Ishikawa (cell line): ENCODE results near the gene ZNF774.

ENCODE experiments used
- CEBPB ChIP-seq: IDR thresholded peaks from 2 replicates; pipeline ENCODE4 v1.6.1; 2012
- CREB1 ChIP-seq: IDR thresholded peaks from 2 replicates; pipeline ENCODE4 v1.6.1; 2012; ENCODE audit warnings: low read depth
- EP300 ChIP-seq: IDR thresholded peaks from 2 replicates; pipeline ENCODE4 v1.6.1; 2012; ENCODE audit warnings: borderline replicate concordance
- FOXM1 ChIP-seq: IDR thresholded peaks from 2 replicates; pipeline ENCODE4 v1.6.1; 2012; ENCODE audit warnings: low read depth, borderline replicate concordance
- NFIC ChIP-seq: IDR thresholded peaks from 2 replicates; pipeline ENCODE4 v1.6.1; 2012
- RAD21 ChIP-seq: IDR thresholded peaks from 2 replicates; pipeline ENCODE4 v1.6.1; 2012; ENCODE audit warnings: low read depth
- TAF1 ChIP-seq: IDR thresholded peaks from 2 replicates; pipeline ENCODE4 v1.6.1; 2012; ENCODE audit warnings: low read depth, mild to moderate bottlenecking
- TCF12 ChIP-seq: IDR thresholded peaks from 2 replicates; pipeline ENCODE4 v1.6.1; 2012; ENCODE audit warnings: low read depth
- YY1 ChIP-seq: IDR thresholded peaks from 2 replicates; pipeline ENCODE4 v1.6.1; 2012; ENCODE audit warnings: low read depth
- TF ChIP-seq, protein P1 (sequence below): IDR thresholded peaks from 2 replicates; pipeline ENCODE4 v1.6.1; 2012
- TF ChIP-seq, protein P2 (sequence below): IDR thresholded peaks from 2 replicates; pipeline ENCODE4 v1.6.1; 2012; ENCODE audit warnings: low read depth, mild to moderate bottlenecking

DNA sequence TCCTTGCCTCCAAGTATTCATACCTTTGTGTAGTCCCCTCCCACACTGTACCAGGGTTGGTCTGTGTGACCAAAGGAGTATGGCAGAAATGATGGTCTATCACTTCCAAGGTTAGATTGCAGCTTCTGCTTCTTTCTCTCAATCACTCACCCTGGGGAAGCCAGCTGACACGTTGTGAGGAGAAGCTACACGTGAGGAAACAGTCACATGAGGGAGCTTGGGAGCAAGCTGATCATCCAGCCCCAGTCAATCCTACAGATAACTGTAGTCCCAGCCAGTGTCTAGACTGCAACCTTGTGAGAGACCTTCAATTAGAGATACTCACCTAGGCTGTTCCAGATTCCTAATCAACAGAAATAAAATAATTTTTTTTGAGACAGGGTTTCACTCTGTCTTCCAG, 6.2 kb upstream of the ZNF774 start:
- TF ChIP-seq CREB1 (no peak), EP300 (no peak), TAF1 (no peak), YY1 (no peak), NFIC (no peak), TCF12 (no peak), CEBPB (no peak), FOXM1 (no peak), RAD21 (no peak)
- TF ChIP-seq, protein P1, sequence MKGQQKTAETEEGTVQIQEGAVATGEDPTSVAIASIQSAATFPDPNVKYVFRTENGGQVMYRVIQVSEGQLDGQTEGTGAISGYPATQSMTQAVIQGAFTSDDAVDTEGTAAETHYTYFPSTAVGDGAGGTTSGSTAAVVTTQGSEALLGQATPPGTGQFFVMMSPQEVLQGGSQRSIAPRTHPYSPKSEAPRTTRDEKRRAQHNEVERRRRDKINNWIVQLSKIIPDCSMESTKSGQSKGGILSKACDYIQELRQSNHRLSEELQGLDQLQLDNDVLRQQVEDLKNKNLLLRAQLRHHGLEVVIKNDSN, result no peak
- TF ChIP-seq, protein P2, sequence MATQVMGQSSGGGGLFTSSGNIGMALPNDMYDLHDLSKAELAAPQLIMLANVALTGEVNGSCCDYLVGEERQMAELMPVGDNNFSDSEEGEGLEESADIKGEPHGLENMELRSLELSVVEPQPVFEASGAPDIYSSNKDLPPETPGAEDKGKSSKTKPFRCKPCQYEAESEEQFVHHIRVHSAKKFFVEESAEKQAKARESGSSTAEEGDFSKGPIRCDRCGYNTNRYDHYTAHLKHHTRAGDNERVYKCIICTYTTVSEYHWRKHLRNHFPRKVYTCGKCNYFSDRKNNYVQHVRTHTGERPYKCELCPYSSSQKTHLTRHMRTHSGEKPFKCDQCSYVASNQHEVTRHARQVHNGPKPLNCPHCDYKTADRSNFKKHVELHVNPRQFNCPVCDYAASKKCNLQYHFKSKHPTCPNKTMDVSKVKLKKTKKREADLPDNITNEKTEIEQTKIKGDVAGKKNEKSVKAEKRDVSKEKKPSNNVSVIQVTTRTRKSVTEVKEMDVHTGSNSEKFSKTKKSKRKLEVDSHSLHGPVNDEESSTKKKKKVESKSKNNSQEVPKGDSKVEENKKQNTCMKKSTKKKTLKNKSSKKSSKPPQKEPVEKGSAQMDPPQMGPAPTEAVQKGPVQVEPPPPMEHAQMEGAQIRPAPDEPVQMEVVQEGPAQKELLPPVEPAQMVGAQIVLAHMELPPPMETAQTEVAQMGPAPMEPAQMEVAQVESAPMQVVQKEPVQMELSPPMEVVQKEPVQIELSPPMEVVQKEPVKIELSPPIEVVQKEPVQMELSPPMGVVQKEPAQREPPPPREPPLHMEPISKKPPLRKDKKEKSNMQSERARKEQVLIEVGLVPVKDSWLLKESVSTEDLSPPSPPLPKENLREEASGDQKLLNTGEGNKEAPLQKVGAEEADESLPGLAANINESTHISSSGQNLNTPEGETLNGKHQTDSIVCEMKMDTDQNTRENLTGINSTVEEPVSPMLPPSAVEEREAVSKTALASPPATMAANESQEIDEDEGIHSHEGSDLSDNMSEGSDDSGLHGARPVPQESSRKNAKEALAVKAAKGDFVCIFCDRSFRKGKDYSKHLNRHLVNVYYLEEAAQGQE, result no peak
